T-helper 2 cell treated with Interferon-gamma antibody and Interleukin-4, amounts not matched to agents 5 μg/mL and 100 μg/mL, for 36 hours (primary cell): Measurements from ENCODE around the gene MAP3K2.

ENCODE experiments used
- DNase-seq: peaks from one replicate; pipeline ENCODE4 v3.0.0; 2021; ENCODE audit warnings: low spot score
- H3K27ac Mint-ChIP-seq: one replicate; pipeline ENCODE4 v1.8.0; 2021; ENCODE audit warnings: mild to moderate bottlenecking, mixed read lengths
- H3K27me3 Mint-ChIP-seq: one replicate; pipeline ENCODE4 v1.8.0; 2021; ENCODE audit warnings: low read depth, mixed read lengths
- H3K36me3 Mint-ChIP-seq: one replicate; pipeline ENCODE4 v1.8.0; 2021; ENCODE audit warnings: low read depth, mixed read lengths
- H3K4me1 Mint-ChIP-seq: one replicate; pipeline ENCODE4 v1.8.0; 2021; ENCODE audit warnings: low read depth, mixed read lengths
- H3K4me3 Mint-ChIP-seq: one replicate; pipeline ENCODE4 v1.8.0; 2022; ENCODE audit warnings: mild to moderate bottlenecking, moderate library complexity, mixed read lengths
- H3K9me3 Mint-ChIP-seq: one replicate; pipeline ENCODE4 v1.8.0; 2021; ENCODE audit warnings: mixed read lengths

Gene MAP3K2

GRCh38 chr2:127348426-127349000, 39.3 kb downstream of the MAP3K2 start:
- Mint-ChIP-seq H3K27me3 (no peaks in the 10 kb centered on the region), H3K9me3 (no peaks in the 10 kb centered on the region), H3K4me1 (peaks cover 21% of the 10 kb centered on the region), H3K36me3 (peaks cover 7% of the 10 kb centered on the region), H3K27ac (no peak overlapping the region), H3K4me3 (no peak overlapping the region)
- DNase-seq, result no peak

GRCh38 chr2:127347734-127348392, 39.9 kb downstream of the MAP3K2 start:
- Mint-ChIP-seq H3K27me3 (no peaks in the 10 kb centered on the region), H3K36me3 (peaks cover 7% of the 10 kb centered on the region), H3K27ac (no peak overlapping the region), H3K9me3 (no peaks in the 10 kb centered on the region), H3K4me3 (no peak overlapping the region), H3K4me1 (peaks cover 21% of the 10 kb centered on the region)
- no peak for DNase-seq

- Mint-ChIP-seq H3K4me1 (peaks cover 24% of the 10 kb centered on the region), H3K27ac (no peak overlapping the region), H3K9me3 (no peaks in the 10 kb centered on the region), H3K4me3 (no peak overlapping the region), H3K27me3 (no peaks in the 10 kb centered on the region), H3K36me3 (peaks cover 8% of the 10 kb centered on the region)
- DNase-seq, result no peak
Observed at GRCh38 chr2:127347015-127347414, 40.8 kb downstream of the MAP3K2 start.

DNA sequence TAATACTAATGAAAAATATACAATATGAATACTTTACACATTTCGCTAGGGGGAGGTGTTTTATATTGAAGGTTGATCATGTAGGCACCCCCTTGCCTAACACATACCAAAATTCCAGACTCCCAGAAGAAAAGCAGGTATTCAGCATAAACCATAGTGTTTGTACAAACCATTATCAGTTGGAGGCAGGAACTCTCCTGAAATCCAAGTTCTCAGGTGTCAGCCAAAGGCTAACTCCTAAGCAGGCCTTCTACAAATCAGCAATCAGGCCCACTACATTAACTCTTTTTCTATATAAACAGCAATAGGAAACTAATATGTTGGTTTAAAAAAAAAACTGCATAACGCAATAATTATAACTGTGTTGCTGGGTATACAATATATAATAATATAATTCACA, 44.5 kb downstream of the MAP3K2 start:
- H3K9me3 Mint-ChIP-seq, result no peaks in the 10 kb centered on the region

DNA sequence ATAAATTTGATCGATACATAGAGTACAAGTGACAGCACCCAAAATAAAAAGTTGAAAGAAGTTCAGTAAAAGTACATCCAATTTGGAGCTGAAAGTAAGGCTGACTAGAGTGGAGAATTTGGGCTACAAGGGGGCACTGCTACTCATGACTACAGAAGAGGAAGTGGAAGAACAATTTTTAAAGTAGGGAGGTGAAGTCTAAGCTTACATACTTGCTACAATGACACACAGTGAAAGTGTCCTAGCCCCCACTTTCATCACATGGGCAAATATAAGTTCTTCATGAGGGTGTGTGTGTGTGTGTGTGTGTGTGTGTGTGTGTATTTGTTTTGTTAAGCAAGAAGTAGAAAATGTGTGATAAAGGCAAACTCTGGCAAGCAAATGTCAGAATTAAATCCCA, 45.7 kb downstream of the MAP3K2 start:
- peaks cover 22% of the 10 kb centered on the region for H3K36me3 Mint-ChIP-seq
- H3K27me3 Mint-ChIP-seq, result no peaks in the 10 kb centered on the region
- H3K27ac Mint-ChIP-seq, result no peak overlapping the region
- no peaks in the 10 kb centered on the region for H3K9me3 Mint-ChIP-seq
- H3K4me3 Mint-ChIP-seq, result no peak overlapping the region
- DNase-seq, result no peak
- peaks cover 13% of the 10 kb centered on the region for H3K4me1 Mint-ChIP-seq

More for the DNA sequence above, 44.5 kb downstream of the MAP3K2 start:
- no peaks in the 10 kb centered on the region for H3K27me3 Mint-ChIP-seq
- no peak overlapping the region for H3K27ac Mint-ChIP-seq
- H3K4me1 Mint-ChIP-seq, result peaks cover 19% of the 10 kb centered on the region
- H3K4me3 Mint-ChIP-seq, result no peak overlapping the region
- peaks cover 14% of the 10 kb centered on the region for H3K36me3 Mint-ChIP-seq
- DNase-seq, result no peak

GRCh38 chr2:127332335-127332734, 55.4 kb downstream of the MAP3K2 start:
- no peak for DNase-seq
- Mint-ChIP-seq H3K9me3 (no peaks in the 10 kb centered on the region), H3K27ac (no peak overlapping the region), H3K27me3 (no peaks in the 10 kb centered on the region), H3K4me3 (no peak overlapping the region), H3K4me1 (no peaks in the 10 kb centered on the region), H3K36me3 (peaks cover 23% of the 10 kb centered on the region)

DNA sequence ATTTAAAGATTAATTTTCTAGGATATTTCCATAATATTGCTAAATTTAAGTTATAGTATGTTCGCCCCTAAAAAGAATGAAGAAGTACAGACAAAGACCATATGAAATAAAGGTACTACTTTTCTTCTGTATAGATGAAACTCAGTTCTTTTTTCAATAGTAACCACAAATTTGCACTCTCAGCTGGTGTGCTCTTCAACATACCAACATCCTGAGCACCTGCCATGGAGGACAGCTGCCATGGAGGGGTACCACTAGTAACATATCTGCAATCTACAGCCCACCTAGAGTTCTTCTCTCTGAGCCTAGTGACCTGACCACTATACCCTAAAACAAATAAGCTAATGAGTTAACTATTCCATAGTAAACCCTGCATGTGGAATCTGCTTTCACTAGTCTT, 57.0 kb downstream of the MAP3K2 start:
- no peaks in the 10 kb centered on the region for H3K27me3 Mint-ChIP-seq
- no peaks in the 10 kb centered on the region for H3K4me1 Mint-ChIP-seq
- no peaks in the 10 kb centered on the region for H3K9me3 Mint-ChIP-seq
- no peak for DNase-seq
- no peak overlapping the region for H3K4me3 Mint-ChIP-seq
- H3K27ac Mint-ChIP-seq, result no peak overlapping the region
- H3K36me3 Mint-ChIP-seq, result peaks cover 21% of the 10 kb centered on the region

DNA sequence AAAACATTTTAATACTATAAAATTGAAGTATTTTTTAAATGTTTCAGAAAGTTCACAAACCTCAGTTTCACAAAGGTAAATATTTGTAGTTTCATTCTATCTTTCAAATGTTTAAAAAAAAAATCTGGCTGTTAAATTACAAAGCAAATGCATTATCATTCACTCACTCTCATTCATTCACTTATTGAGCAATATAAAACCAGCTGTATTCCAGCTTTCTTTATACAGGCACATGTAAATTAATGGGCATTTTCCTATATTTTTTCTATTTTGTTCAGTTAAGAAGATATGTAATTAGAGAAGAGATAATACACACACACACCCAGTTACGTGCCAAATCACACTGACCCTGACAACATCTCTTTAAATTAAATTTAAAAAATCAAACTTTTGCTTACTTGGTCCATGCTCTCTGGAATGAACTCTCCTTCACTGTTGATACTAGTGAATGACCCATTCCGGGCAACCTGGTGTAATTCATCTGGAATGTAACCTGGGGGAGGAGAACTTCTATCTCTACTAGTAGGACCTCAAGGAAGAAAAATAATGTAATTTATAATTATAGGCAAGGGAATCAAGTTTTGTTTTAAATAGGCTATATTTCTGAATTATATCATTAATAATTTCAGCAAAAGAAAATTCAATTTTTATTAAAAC, 61.4 kb downstream of the MAP3K2 start:
- no peaks in the 10 kb centered on the region for H3K27me3 Mint-ChIP-seq
- no peak for DNase-seq
- peaks cover 29% of the 10 kb centered on the region for H3K36me3 Mint-ChIP-seq
- no peak overlapping the region for H3K4me3 Mint-ChIP-seq
- no peaks in the 10 kb centered on the region for H3K4me1 Mint-ChIP-seq
- no peaks in the 10 kb centered on the region for H3K9me3 Mint-ChIP-seq
- no peak overlapping the region for H3K27ac Mint-ChIP-seq

GRCh38 chr2:127324635-127325034, 63.1 kb downstream of the MAP3K2 start:
- H3K27ac Mint-ChIP-seq, result no peak overlapping the region
- no peaks in the 10 kb centered on the region for H3K27me3 Mint-ChIP-seq
- peaks cover 42% of the 10 kb centered on the region for H3K36me3 Mint-ChIP-seq
- H3K4me1 Mint-ChIP-seq, result no peaks in the 10 kb centered on the region
- H3K4me3 Mint-ChIP-seq, result no peak overlapping the region
- no peak for DNase-seq
- peaks cover 6% of the 10 kb centered on the region for H3K9me3 Mint-ChIP-seq

- Mint-ChIP-seq H3K4me3 (no peak overlapping the region), H3K36me3 (peaks cover 57% of the 10 kb centered on the region), H3K4me1 (no peaks in the 10 kb centered on the region), H3K27me3 (no peaks in the 10 kb centered on the region), H3K27ac (no peak overlapping the region), H3K9me3 (peaks cover 6% of the 10 kb centered on the region)
- no peak for DNase-seq
Observed at GRCh38 chr2:127321303-127321702, 66.5 kb downstream of the MAP3K2 start.

DNA sequence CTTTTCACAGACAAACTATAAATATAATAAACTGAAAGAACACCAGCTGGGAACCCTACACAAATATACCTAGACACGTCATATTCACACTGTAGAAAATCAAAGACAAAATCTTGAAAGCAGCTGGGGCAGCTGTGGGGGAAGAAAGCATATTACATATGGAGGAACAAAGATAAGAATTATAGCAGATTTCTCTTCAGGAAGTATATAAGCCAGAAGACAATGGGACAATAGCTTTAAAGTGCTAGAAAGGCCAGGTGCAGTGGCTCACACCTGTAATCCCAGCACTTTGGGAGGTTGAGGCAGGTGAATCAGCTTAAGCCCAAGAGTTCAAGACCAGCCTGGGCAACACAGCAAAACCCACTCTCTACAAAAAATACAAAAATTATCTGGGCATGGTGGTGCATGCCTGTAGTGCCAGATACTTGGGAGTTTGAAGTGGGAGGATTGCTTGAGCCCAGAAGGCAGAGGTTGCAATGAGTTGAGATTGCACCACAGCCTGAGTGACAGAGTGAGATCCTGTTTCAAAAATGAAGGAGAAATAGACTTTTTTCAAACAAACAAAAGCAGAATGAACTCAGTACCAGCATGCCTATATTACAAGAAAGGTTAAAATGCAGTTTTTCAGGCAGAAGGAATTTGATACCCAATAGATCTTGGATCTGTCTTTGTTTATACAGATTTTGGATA, 67.0 kb downstream of the MAP3K2 start:
- DNase-seq, result no peak
- Mint-ChIP-seq H3K9me3 (peaks cover 6% of the 10 kb centered on the region), H3K4me3 (no peak overlapping the region), H3K36me3 (peaks cover 57% of the 10 kb centered on the region), H3K27ac (no peak overlapping the region), H3K4me1 (no peaks in the 10 kb centered on the region), H3K27me3 (no peaks in the 10 kb centered on the region)

DNA sequence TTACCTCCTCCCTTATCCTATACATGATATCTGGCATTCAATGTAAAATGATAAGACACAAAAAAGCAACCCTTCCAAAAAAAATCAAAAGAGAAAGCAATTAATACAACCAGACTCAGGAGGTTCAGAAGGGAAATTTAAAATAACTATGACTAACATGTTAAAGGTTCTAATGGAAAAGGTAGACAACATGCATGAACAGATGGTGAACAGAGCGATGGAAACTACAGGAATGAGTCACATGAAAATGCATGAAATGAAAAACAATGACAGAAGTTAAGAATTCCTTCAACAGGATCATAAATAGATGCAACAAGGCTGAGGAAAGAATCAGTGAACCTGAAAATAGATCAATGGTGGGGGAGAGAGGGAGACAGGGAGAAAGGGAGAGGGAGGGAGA, 67.7 kb downstream of the MAP3K2 start:
- H3K27me3 Mint-ChIP-seq, result no peaks in the 10 kb centered on the region
- DNase-seq, result no peak
- H3K4me3 Mint-ChIP-seq, result no peak overlapping the region
- H3K27ac Mint-ChIP-seq, result peak overlapping the region; percentile 5
- peaks cover 6% of the 10 kb centered on the region for H3K9me3 Mint-ChIP-seq
- H3K36me3 Mint-ChIP-seq, result peaks cover 58% of the 10 kb centered on the region
- H3K4me1 Mint-ChIP-seq, result no peaks in the 10 kb centered on the region

GRCh38 chr2:127314193-127314988, 73.4 kb downstream of the MAP3K2 start:
- DNase-seq, result no peak
- H3K36me3 Mint-ChIP-seq, result peaks cover 41% of the 10 kb centered on the region
- no peaks in the 10 kb centered on the region for H3K9me3 Mint-ChIP-seq
- H3K4me1 Mint-ChIP-seq, result no peaks in the 10 kb centered on the region
- H3K27ac Mint-ChIP-seq, result no peak overlapping the region
- H3K4me3 Mint-ChIP-seq, result no peak overlapping the region
- H3K27me3 Mint-ChIP-seq, result no peaks in the 10 kb centered on the region
